Osteocyte (in vitro differentiated cells): ENCODE measurements around the gene KRT4. TPM values are rescaled to one million over a fixed set of nuclear protein-coding genes. Genes with fewer than 3 reads are reported as not detected.

Source experiments
- DNase-seq: peaks from one replicate; pipeline ENCODE4 v3.0.0; 2021; ENCODE audit warnings: mixed read lengths; ENCODE audit not compliant: unreplicated experiment; ENCODE audit errors: extremely low spot score
- H3K27ac Mint-ChIP-seq: one replicate; pipeline ENCODE4 v1.8.0; 2021; ENCODE audit warnings: mild to moderate bottlenecking, mixed read lengths; ENCODE audit not compliant: unreplicated experiment
- H3K27me3 Mint-ChIP-seq: one replicate; pipeline ENCODE4 v1.8.0; 2021; ENCODE audit warnings: mixed read lengths; ENCODE audit not compliant: unreplicated experiment
- H3K36me3 Mint-ChIP-seq: one replicate; pipeline ENCODE4 v1.8.0; 2021; ENCODE audit warnings: mixed read lengths; ENCODE audit not compliant: unreplicated experiment
- H3K4me1 Mint-ChIP-seq: one replicate; pipeline ENCODE4 v1.8.0; 2021; ENCODE audit warnings: mixed read lengths; ENCODE audit not compliant: unreplicated experiment
- H3K4me3 Mint-ChIP-seq: one replicate; pipeline ENCODE4 v1.8.0; 2021; ENCODE audit warnings: mild to moderate bottlenecking, moderate library complexity, mixed read lengths; ENCODE audit not compliant: unreplicated experiment
- H3K9me3 Mint-ChIP-seq: one replicate; pipeline ENCODE4 v1.8.0; 2021; ENCODE audit warnings: mixed read lengths; ENCODE audit not compliant: unreplicated experiment
- total RNA-seq: library from RNA; stranded (reverse); gene quantifications from 2 replicates; pipeline ENCODE4 v1.2.1, GENCODE V29; 2021
- TF ChIP-seq, protein P1 (sequence below): fragments of 200-600 bp; sonication (generic); IDR thresholded peaks from 2 replicates; pipeline ENCODE4 v1.5.0; 2021; ENCODE audit warnings: antibody characterized with exemption, mild to moderate bottlenecking, moderate library complexity

Gene KRT4
- total RNA-seq, 1 donor from 2014 or later: not detected

DNA sequence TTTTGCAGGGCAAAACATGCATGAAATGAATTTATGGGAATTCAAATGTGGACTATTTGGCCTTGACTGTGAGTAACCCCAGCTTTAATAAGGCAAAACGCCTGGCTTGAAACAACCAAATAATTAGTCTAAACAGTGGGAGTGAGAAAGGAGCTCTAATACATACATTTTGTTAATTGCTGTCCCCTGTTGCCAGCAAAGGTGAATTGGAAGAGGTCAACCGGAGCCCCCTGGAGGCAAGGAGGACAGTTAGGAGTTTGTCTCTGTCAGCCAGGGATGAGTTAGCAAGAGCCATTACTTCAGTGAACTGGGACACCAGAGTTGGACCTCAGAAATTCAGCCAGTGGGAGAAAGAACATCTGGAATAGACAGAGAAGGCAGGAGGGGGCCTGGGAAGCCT lies 54.2 kb downstream of the KRT4 start:
- Mint-ChIP-seq H3K4me3 (no peak overlapping the region), H3K27ac (no peak overlapping the region), H3K36me3 (no peaks in the 10 kb centered on the region), H3K4me1 (no peaks in the 10 kb centered on the region), H3K27me3 (peaks cover 11% of the 10 kb centered on the region), H3K9me3 (peaks cover 9% of the 10 kb centered on the region)
- TF ChIP-seq, protein P1, sequence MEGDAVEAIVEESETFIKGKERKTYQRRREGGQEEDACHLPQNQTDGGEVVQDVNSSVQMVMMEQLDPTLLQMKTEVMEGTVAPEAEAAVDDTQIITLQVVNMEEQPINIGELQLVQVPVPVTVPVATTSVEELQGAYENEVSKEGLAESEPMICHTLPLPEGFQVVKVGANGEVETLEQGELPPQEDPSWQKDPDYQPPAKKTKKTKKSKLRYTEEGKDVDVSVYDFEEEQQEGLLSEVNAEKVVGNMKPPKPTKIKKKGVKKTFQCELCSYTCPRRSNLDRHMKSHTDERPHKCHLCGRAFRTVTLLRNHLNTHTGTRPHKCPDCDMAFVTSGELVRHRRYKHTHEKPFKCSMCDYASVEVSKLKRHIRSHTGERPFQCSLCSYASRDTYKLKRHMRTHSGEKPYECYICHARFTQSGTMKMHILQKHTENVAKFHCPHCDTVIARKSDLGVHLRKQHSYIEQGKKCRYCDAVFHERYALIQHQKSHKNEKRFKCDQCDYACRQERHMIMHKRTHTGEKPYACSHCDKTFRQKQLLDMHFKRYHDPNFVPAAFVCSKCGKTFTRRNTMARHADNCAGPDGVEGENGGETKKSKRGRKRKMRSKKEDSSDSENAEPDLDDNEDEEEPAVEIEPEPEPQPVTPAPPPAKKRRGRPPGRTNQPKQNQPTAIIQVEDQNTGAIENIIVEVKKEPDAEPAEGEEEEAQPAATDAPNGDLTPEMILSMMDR: no peak
- no peak for DNase-seq

DNA sequence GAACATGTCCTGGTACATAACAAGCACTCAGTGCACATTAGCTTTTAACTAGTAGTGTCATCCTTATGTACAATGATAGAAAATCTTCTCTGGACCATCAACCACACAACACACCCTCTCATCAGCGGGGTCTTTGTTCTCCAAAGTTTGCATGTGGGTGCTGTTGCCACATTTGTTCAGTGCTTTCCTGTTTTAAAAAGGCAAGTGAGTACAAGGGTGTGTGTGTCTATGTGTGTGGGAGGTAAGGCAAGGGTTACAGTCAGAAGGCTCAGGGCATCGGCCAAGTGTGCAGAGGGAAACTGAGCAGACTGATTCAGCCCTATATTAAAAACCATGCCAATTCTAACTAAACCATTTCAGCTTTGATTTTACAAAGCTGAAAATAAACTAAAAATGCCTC lies 54.7 kb downstream of the KRT4 start:
- Mint-ChIP-seq H3K9me3 (peaks cover 9% of the 10 kb centered on the region), H3K36me3 (no peaks in the 10 kb centered on the region), H3K4me3 (no peak overlapping the region), H3K4me1 (no peaks in the 10 kb centered on the region), H3K27me3 (peaks cover 6% of the 10 kb centered on the region), H3K27ac (no peak overlapping the region)
- no peak for DNase-seq
- TF ChIP-seq, protein P1: no peak

- TF ChIP-seq, protein P1: no peak
- H3K27me3 Mint-ChIP-seq: peaks cover 2% of the 10 kb centered on the region
- no peaks in the 10 kb centered on the region for H3K36me3 Mint-ChIP-seq
Observed at GRCh38 chr12:52757449-52758176, 56.3 kb downstream of the KRT4 start.

More at GRCh38 chr12:52757449-52758176, 56.3 kb downstream of the KRT4 start:
- Mint-ChIP-seq H3K4me1 (no peaks in the 10 kb centered on the region), H3K9me3 (peaks cover 8% of the 10 kb centered on the region), H3K27ac (no peak overlapping the region), H3K4me3 (no peak overlapping the region)
- no peak for DNase-seq

Other genes with a start within 250 kb of the KRT4 start
- not detected in 2 replicates for gene KRT74, start 240.3 kb downstream of the KRT4 start, total RNA-seq
- not detected in 2 replicates for gene KRT72, start 212.7 kb downstream of the KRT4 start, total RNA-seq
- gene KRT73, start 195.6 kb downstream of the KRT4 start, total RNA-seq: not detected in 2 replicates
- gene KRT2, start 161.9 kb downstream of the KRT4 start, total RNA-seq: not detected in 2 replicates
- not detected in 2 replicates for gene KRT1, start 133.7 kb downstream of the KRT4 start, total RNA-seq
- not detected in 2 replicates for gene KRT77, start 110.6 kb downstream of the KRT4 start, total RNA-seq
- gene KRT76, start 36.8 kb downstream of the KRT4 start, total RNA-seq: not detected in 2 replicates
- gene KRT3, start 18.0 kb downstream of the KRT4 start, total RNA-seq: not detected in 2 replicates
- gene KRT79, start 20.2 kb upstream of the KRT4 start, total RNA-seq: not detected in 2 replicates
- not detected in 2 replicates for gene KRT78, start 34.9 kb upstream of the KRT4 start, total RNA-seq
- gene KRT8, start 91.0 kb upstream of the KRT4 start, total RNA-seq: 18.6 and 19.8 TPM in 2 replicates
- gene KRT18, start 135.0 kb upstream of the KRT4 start, total RNA-seq: 69.2 and 72.5 TPM in 2 replicates
- gene EIF4B, start 192.3 kb upstream of the KRT4 start, total RNA-seq: 516 and 555 TPM in 2 replicates
- gene TNS2, start 235.9 kb upstream of the KRT4 start, total RNA-seq: 107 and 116 TPM in 2 replicates